Mesendoderm (in vitro differentiated cells): Measurements from ENCODE around the gene CASTOR2.
"Not testable (repeated sequence)": the region's sequence is repeated elsewhere in the genome, so short reads cannot be mapped to it uniquely, and the experiment has no call there.

ENCODE experiments used
- DNase-seq: peaks from one replicate; pipeline ENCODE4 v3.0.0; 2013
- H2AK5ac ChIP-seq: 2 replicates; pipeline ENCODE4 v1.6.1; 2013; ENCODE audit warnings: low read length, inconsistent platforms
- H2BK120ac ChIP-seq: 2 replicates; pipeline ENCODE4 v1.6.1; 2013; ENCODE audit warnings: low read depth, mild to moderate bottlenecking, low read length, moderate library complexity, mixed read lengths
- H2BK15ac ChIP-seq: replicated peaks from 2 replicates; pipeline ENCODE4 v1.6.1; 2013; ENCODE audit warnings: low read depth, mild to moderate bottlenecking, moderate library complexity
- H2BK5ac ChIP-seq: 2 replicates; pipeline ENCODE4 v1.6.1; 2013; ENCODE audit warnings: low read length, inconsistent platforms
- H3K18ac ChIP-seq: 2 replicates; pipeline ENCODE4 v1.6.1; 2013; ENCODE audit warnings: mild to moderate bottlenecking, low read length, mixed read lengths
- H3K23ac ChIP-seq: one replicate; pipeline ENCODE4 v1.6.1; 2013; ENCODE audit warnings: low read length
- H3K27ac ChIP-seq: 2 replicates; pipeline ENCODE4 v1.5.1; 2013; ENCODE audit warnings: low read depth, mild to moderate bottlenecking, inconsistent platforms, low read length, moderate library complexity
- H3K27me3 ChIP-seq: 2 replicates; pipeline ENCODE4 v1.6.1; 2013; ENCODE audit warnings: low read length, control low read depth, mild to moderate bottlenecking, inconsistent platforms; ENCODE audit not compliant: insufficient read depth, poor library complexity
- H3K36me3 ChIP-seq: 2 replicates; pipeline ENCODE4 v1.6.1; 2013; ENCODE audit warnings: low read length, inconsistent platforms; ENCODE audit not compliant: control insufficient read depth, insufficient read depth
- H3K4ac ChIP-seq: one replicate; pipeline ENCODE4 v1.6.1; 2013; ENCODE audit warnings: low read depth, mild to moderate bottlenecking, low read length, moderate library complexity
- H3K4me1 ChIP-seq: 2 replicates; pipeline ENCODE4 v1.6.1; 2013; ENCODE audit warnings: low read depth, low read length, inconsistent platforms; ENCODE audit not compliant: control insufficient read depth
- H3K4me2 ChIP-seq: 2 replicates; pipeline ENCODE4 v1.6.1; 2013; ENCODE audit warnings: low read length
- H3K4me3 ChIP-seq: 2 replicates; pipeline ENCODE4 v1.5.1; 2013; ENCODE audit warnings: mild to moderate bottlenecking, low read length
- H3K56ac ChIP-seq: one replicate; pipeline ENCODE4 v1.6.1; 2013; ENCODE audit warnings: low read length
- H3K79me1 ChIP-seq: 2 replicates; pipeline ENCODE4 v1.6.1; 2013; ENCODE audit warnings: low read length, inconsistent platforms
- H3K79me2 ChIP-seq: 2 replicates; pipeline ENCODE4 v1.6.1; 2013; ENCODE audit warnings: mild to moderate bottlenecking, low read length; ENCODE audit not compliant: control insufficient read depth, insufficient read depth
- H3K9ac ChIP-seq: 2 replicates; pipeline ENCODE4 v1.6.1; 2013; ENCODE audit warnings: low read length, inconsistent platforms
- H4K5ac ChIP-seq: one replicate; pipeline ENCODE4 v1.6.1; 2013; ENCODE audit warnings: low read length
- H4K8ac ChIP-seq: one replicate; pipeline ENCODE4 v1.6.1; 2013; ENCODE audit warnings: low read depth, mild to moderate bottlenecking, control low read depth, low read length, moderate library complexity
- WGBS: extraction: QIAGEN DNeasy Blood & Tissue Kit; methylation state at CpG from one replicate; pipeline ENCODE4 v1.1.7; 2013; ENCODE audit warnings: low lambda C conversion rate, missing lambda C conversion rate; ENCODE audit not compliant: insufficient coverage; ENCODE audit errors: extremely low coverage; 5-methylcytosine and 5-hydroxymethylcytosine counted together

CASTOR2 gene

GRCh38 chr7:74939429-74939828 is 25.1 kb upstream of the CASTOR2 start:
- H3K23ac ChIP-seq, H3K4ac ChIP-seq, H3K9ac ChIP-seq, H3K4me3 ChIP-seq, H3K4me2 ChIP-seq, H2AK5ac ChIP-seq, H3K36me3 ChIP-seq, H2BK15ac ChIP-seq, H4K8ac ChIP-seq, H2BK120ac ChIP-seq, H4K5ac ChIP-seq, H3K56ac ChIP-seq, DNase-seq, H3K27me3 ChIP-seq, H3K27ac ChIP-seq, H3K79me1 ChIP-seq, H2BK5ac ChIP-seq, H3K79me2 ChIP-seq, H3K18ac ChIP-seq, H3K4me1 ChIP-seq: not testable (repeated sequence)
- WGBS, result no CpG with 5 or more reads among the region's 2 CpGs

- H3K36me3 ChIP-seq, H3K79me1 ChIP-seq, H4K8ac ChIP-seq, H2BK120ac ChIP-seq, H3K4me2 ChIP-seq, H3K56ac ChIP-seq, H3K27me3 ChIP-seq, DNase-seq, H2AK5ac ChIP-seq, H3K27ac ChIP-seq, H4K5ac ChIP-seq, H2BK5ac ChIP-seq, H3K79me2 ChIP-seq, H3K4me1 ChIP-seq, H3K4me3 ChIP-seq, H2BK15ac ChIP-seq, H3K9ac ChIP-seq, H3K18ac ChIP-seq, H3K23ac ChIP-seq, H3K4ac ChIP-seq: not testable (repeated sequence)
- WGBS, result no CpG with 5 or more reads among the region's 9 CpGs
Observed at GRCh38 chr7:74941302-74942069, 23.0 kb upstream of the CASTOR2 start.

- not testable (repeated sequence) for H3K56ac ChIP-seq, H2BK5ac ChIP-seq, H3K4ac ChIP-seq, H2BK120ac ChIP-seq, H4K5ac ChIP-seq, DNase-seq, H3K4me3 ChIP-seq, H3K79me2 ChIP-seq, H3K23ac ChIP-seq, H2BK15ac ChIP-seq, H3K18ac ChIP-seq, H3K79me1 ChIP-seq, H3K36me3 ChIP-seq, H3K27ac ChIP-seq, H2AK5ac ChIP-seq, H4K8ac ChIP-seq, H3K27me3 ChIP-seq, H3K4me1 ChIP-seq, H3K4me2 ChIP-seq, H3K9ac ChIP-seq
- no CpG with 5 or more reads among the region's 4 CpGs for WGBS
Observed at GRCh38 chr7:74943923-74944322, 20.6 kb upstream of the CASTOR2 start.

- H3K4me3 ChIP-seq, H3K18ac ChIP-seq, H3K4me2 ChIP-seq, H3K79me1 ChIP-seq, H3K27ac ChIP-seq, H3K79me2 ChIP-seq, H3K23ac ChIP-seq, H4K8ac ChIP-seq, H3K27me3 ChIP-seq, H3K56ac ChIP-seq, H2BK5ac ChIP-seq, H4K5ac ChIP-seq, DNase-seq, H2AK5ac ChIP-seq, H3K36me3 ChIP-seq, H3K4ac ChIP-seq, H2BK15ac ChIP-seq, H3K9ac ChIP-seq, H3K4me1 ChIP-seq, H2BK120ac ChIP-seq: not testable (repeated sequence)
- WGBS, result no CpG with 5 or more reads among the region's 3 CpGs
Observed at GRCh38 chr7:74947741-74948140, 16.8 kb upstream of the CASTOR2 start.

GRCh38 chr7:74953774-74954173 is 10.7 kb upstream of the CASTOR2 start:
- no CpG with 5 or more reads among the region's 8 CpGs for WGBS
- not testable (repeated sequence) for H3K23ac ChIP-seq, H2BK15ac ChIP-seq, H3K79me1 ChIP-seq, H3K27me3 ChIP-seq, H3K36me3 ChIP-seq, H2BK120ac ChIP-seq, H3K4me2 ChIP-seq, H3K9ac ChIP-seq, DNase-seq, H2BK5ac ChIP-seq, H2AK5ac ChIP-seq, H3K27ac ChIP-seq, H3K4me3 ChIP-seq, H3K56ac ChIP-seq, H3K18ac ChIP-seq, H3K79me2 ChIP-seq, H3K4me1 ChIP-seq, H4K5ac ChIP-seq, H4K8ac ChIP-seq, H3K4ac ChIP-seq

- H3K79me1 ChIP-seq, H3K56ac ChIP-seq, H4K5ac ChIP-seq, H3K4me2 ChIP-seq, H2BK5ac ChIP-seq, H3K27ac ChIP-seq, DNase-seq, H2BK120ac ChIP-seq, H3K23ac ChIP-seq, H3K27me3 ChIP-seq, H3K9ac ChIP-seq, H3K4me1 ChIP-seq, H3K36me3 ChIP-seq, H3K4me3 ChIP-seq, H2AK5ac ChIP-seq, H3K18ac ChIP-seq, H2BK15ac ChIP-seq, H3K79me2 ChIP-seq, H4K8ac ChIP-seq, H3K4ac ChIP-seq: not testable (repeated sequence)
- WGBS, result no CpG with 5 or more reads among the region's 2 CpGs
Observed at GRCh38 chr7:74958328-74958727, 6.2 kb upstream of the CASTOR2 start.
